H1 (cell line): ENCODE data around the gene PRKN. TPM values are rescaled to one million over a fixed set of nuclear protein-coding genes. Genes with fewer than 3 reads are reported as not detected.

Experiments used
- KDM5A ChIP-seq: fragments of 200-600 bp; IDR thresholded peaks from 2 replicates; pipeline ENCODE4 v1.7.1; 2012; ENCODE audit warnings: mild to moderate bottlenecking, low read length, inconsistent platforms, mixed read lengths
- SIN3A ChIP-seq, 2 experiments: IDR thresholded peaks in 1 of 2; conservative IDR thresholded peaks in 1 of 2; 2 replicates each; pipeline ENCODE4 v1.6.1; 2011 to 2012; ENCODE audit warnings: low read length in 2 of 2, improper control_type of control experiment in 1 of 2, low read depth in 1 of 2, mild to moderate bottlenecking in 1 of 2
- TAF7 ChIP-seq: optimal IDR thresholded peaks from 2 replicates; pipeline ENCODE3; 2011; ENCODE audit warnings: low read depth, mild to moderate bottlenecking, inconsistent platforms, low read length, moderate library complexity, borderline replicate concordance
- TBP ChIP-seq: IDR thresholded peaks from 2 replicates; pipeline ENCODE4 v1.6.1; 2011; ENCODE audit warnings: low read depth, low read length, improper control_type of control experiment
- ZNF274 ChIP-seq: IDR thresholded peaks from 2 replicates; pipeline ENCODE4 v1.7.0; 2012; ENCODE audit warnings: low read length, borderline replicate concordance; ENCODE audit errors: extremely low read depth
- polyA plus RNA-seq, 7 experiments: library from polyadenylated mRNA; depleted of rRNA in 3 of 7; stranded (reverse) in 5 of 7; unstranded in 2 of 7; fragments of >200 nt in 5 of 7; fragments of 200-250 nt in 2 of 7; gene quantifications; 1 replicate in 5 of 7; 2 replicates in 1 of 7; 4 replicates in 1 of 7; pipeline versions ENCODE4 v1.2.1 to v1.2.3, GENCODE V29; 2011 to 2013; ENCODE audit warnings: missing spikeins in 2 of 7, mixed read lengths in 2 of 7
- total RNA-seq: library from RNA; stranded (reverse); fragmentation: NEBNext Ultra II Directional; extraction: Animal tissue kit (Norgen Biotek cat#: 25700); gene quantifications from 2 replicates; pipeline ENCODE4 v1.2.1, GENCODE V29; 2021

PRKN gene
- total and polyA plus RNA-seq, 2 of the 8 experiments (the other 6 are each of a cell fraction or from before 2014, with no cell fraction given): 0.13 to 0.29 TPM

GRCh38 chr6:161477876-161478425 lies 1249.6 kb downstream of the PRKN start (continued):
- TF ChIP-seq SIN3A (conservative IDR thresholded peaks at IDR 0.05 in 1 of 2, IDR thresholded peaks at IDR 0.05 in 1 of 2; ENCODE audit: low read depth in 1 of 2, low read length in 2 of 2) (no peak), TBP (no peak), ZNF274 (no peak), TAF7 (no peak), KDM5A (no peak)
- TF ChIP-seq, all 59 proteins: peak for 0
